HG02763 (cell line): ENCODE measurements around the gene ERICH6B.

Experiments used
- ATAC-seq: cut with Tn5 transposase; IDR thresholded peaks from one replicate; pipeline ENCODE4 v1.9.1; 2021; ENCODE audit warnings: mild to moderate bottlenecking, moderate library complexity; ENCODE audit not compliant: unreplicated experiment

The ERICH6B gene

DNA sequence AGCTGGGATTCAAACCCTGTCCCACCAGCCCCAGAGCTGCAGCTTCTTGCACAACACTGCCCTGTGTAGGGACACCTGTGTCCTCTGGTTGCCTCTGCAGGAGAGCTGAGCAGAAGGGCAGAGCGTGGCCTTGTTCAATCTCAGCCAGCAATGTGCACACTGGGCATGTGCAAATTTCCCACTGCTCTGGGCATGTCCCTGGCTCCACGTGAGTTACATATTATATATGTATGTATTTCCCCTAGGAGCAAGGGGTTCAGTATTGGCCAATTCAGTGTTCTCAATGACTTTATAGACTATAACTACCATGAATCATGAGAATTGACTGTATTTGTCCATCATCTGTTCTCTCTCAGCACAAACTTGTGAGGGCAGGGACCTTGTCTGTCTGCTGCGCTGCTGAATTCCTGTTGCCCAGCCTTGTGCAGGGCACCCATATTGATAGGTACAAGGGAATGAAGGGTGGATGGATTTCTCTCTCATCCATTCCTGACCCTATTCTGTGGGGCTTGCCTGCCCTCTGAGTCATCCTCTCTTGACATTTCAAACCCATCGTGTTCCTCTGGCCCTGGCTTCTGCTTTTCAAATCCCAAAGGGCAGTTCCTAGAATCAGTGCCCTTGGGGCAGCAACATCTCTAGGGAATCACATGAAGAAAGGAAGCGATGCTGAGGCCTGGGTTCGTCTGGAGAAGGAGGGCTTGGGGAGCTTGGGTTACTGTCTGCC lies 69.7 kb downstream of the ERICH6B start:
- no peak for ATAC-seq

DNA sequence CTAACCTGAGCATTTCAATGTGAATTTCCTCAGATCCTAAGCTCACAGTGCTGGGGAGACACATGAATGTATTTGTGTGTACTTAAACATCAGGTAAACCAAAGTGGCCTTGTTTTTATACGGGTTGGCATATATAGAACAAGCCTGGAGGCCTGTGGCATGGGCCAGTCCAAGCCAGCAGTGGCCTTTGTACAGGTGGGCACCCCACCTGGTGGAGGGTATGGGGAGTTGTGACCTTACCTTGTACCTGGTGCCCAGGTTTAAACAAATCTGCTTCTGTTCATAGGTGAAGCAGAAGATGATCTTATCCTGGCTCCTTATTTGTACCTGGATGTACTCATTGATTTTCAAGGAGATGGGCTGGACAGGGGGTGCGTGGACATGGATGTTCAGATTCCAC lies 71.0 kb downstream of the ERICH6B start:
- ATAC-seq, result no peak

DNA sequence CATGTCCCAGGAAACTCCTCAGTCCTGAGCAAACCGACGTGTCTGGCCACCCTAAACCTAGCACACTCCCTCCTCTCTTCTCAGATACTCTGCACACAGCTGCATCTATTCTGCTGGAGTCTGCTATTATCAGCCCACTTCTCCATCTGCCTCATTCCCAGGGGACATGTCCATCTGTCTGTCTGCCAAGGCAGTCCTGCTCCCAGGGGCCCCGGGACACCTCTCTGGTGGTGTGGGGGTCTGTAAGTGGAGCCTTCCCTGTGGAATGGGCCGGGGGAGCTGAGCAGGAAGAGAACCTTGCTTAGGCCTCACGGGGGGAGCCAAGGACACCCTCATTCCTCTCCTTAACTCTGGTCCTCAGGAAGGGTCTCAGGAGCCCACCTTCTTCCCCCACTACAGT lies 72.7 kb downstream of the ERICH6B start:
- no peak for ATAC-seq

DNA sequence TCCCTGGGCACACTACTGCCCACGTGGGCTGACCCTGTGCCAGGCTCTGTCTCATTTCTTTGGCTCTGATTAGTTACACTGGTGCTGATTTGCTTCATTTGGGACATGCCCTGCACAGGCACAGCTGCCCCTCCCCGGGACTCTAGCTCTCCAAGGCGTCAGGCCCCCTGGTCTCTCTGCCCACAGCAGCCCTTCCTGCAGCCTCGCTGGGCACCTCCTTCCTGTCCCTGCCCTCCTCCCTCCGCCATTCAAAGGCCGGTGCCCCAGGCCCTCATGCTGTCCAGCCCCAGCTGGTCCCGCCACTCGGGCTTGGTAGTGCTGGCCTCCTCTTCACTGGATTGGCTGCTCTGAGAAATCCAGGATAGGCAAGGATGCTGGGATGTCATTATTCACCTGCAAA lies 73.1 kb downstream of the ERICH6B start:
- no peak for ATAC-seq

DNA sequence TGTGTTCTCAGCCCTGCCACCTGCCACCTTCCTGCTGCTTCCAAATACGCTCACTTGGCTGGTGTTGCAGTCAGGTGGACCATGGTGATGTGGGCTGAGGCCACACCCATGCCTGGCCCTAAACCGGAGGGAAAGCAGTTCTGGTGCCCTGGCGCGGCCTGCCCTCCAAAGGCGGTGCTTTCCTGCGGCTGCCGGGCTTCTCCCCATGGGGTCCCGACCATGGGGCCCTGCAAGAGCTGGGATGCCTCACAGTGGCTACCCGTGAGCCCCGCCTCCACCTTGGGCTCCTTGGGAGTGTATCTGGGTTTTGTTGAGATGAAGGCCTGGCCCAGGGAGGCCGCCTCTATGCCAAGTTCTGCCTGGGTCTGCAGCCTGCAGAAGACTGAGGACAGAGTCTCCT lies 73.7 kb downstream of the ERICH6B start:
- no peak for ATAC-seq

DNA sequence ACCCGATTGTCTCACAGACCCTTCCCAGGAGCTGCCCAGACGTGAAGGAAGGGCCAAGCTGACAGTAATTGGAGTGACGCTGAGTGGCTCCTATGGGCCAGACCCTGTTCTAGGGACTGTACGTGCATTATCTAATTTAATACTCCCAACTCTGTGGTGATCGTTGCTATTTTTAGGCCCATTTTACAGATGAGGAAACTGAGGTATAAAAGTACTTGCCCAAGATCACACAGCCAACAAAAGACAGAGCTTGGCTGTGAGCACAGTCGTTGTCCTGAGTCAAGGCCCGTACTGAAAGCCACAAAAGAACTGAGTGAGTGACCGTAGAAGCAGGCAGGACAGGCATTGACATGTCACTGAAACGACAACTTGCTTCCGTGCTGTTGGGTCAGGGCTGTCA lies 74.7 kb downstream of the ERICH6B start:
- ATAC-seq, result no peak

DNA sequence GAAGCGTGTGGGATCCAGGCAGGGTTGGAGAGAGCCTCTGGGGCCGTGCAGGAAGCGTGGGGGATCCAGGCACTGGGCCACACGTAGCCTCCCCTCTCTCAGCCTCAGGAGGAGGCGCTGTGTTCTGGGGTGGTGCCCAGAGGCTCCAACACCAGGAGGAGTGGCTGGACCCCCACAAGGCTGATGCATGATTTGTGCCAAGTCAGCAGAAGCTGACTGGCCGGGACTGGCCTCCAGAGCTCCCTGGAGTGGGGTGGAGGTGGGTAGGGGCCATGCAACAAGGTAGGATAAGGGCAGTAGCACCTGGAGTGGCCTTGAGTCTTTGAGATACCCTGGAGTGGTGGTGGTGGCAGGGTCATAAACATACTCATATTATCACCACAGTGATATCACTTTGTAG lies 75.3 kb downstream of the ERICH6B start:
- ATAC-seq, result no peak

DNA sequence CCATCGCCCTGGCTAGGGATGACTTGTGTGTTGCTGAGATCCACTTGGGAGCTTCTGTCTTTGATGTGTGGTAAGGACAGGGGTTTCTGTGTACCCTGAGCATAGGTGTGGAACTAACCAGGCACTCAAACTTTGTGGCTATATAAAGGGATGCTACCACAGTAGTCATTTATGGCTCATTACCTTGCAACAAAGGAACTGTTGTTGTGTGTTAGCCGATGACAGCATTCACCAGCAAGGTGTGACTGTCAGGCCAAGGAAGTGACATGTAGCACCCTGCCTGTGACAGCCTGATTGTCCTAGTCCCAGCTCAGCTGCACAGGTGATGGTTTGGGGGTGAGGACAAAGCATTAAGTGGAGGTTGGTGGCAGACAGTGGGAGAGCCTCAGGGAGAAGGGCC lies 77.2 kb downstream of the ERICH6B start:
- no peak for ATAC-seq

DNA sequence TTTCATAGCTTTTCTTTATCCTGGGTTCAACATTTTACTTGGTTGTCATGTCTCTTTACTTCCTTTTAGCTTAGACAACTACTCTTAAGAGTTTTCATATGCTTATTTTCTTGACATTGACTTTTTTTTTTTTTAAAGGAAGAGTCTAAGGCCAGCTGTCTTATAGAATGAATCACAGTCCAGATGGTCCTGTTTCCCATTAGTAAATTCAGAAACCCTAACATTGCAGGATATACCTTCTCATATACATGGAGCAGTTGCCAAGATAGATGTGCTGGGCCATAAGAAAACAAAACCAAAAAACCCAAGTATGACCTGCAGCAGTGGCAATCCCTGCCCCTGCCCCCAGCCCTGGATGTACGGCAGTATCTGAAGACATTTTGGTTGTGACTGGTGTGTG lies 78.0 kb downstream of the ERICH6B start:
- no peak for ATAC-seq

DNA sequence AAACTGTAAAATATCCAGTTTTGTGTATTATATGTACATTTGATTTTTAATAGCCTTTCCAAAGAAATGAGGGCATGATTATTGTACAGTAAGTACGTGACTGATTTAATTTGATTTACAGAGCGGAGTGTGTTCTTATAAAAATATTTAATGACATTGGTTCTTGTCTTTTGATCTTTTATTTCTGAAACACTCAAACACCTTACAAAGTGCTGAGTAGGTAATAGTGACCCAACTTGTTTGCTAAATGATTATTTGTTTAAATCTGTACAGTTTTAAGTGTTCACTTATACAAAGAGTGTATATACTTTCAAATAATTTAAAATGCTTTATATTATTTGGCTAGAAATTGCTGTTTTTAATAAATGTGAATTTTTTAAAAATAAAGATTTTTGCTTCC lies 79.3 kb downstream of the ERICH6B start:
- ATAC-seq, result no peak

DNA sequence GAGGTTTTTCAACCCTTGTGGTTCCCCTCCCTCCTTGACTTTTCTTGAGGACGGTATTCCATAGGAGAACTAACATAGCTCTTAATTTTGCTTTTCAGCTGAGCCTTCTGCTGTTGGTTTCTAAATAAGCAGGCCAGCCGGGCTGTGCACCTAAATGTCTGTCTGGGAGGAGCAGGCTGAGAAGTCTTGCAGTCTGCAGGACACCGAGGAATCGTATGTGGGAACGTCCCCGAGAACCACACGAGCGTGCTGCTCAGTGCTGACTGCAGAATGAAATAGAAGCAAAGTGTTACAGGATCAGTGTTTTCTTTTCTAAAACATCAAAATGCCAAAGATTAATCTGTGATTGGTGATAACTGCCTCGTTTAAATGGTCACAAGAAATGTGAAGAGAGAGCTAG lies 80.9 kb downstream of the ERICH6B start:
- ATAC-seq, result no peak

DNA sequence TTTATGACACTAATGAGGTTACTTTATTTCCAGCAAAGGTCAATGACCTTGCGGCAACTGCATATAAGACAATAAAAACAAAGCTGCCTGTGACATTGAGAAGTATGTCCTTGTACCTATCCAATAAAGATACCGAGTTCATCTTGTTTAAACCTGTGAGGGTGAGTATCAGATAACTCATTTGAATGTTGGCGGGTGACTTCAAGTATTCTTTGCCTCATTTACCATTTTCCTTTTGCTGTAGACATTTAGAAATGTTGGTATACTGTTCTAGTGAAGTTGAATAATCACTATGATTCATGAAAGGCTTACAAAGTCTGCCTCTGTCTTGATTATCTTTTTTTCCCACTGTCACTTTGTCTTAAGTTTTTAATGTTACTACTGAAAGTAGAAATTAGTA lies 85.8 kb downstream of the ERICH6B start:
- ATAC-seq, result no peak

DNA sequence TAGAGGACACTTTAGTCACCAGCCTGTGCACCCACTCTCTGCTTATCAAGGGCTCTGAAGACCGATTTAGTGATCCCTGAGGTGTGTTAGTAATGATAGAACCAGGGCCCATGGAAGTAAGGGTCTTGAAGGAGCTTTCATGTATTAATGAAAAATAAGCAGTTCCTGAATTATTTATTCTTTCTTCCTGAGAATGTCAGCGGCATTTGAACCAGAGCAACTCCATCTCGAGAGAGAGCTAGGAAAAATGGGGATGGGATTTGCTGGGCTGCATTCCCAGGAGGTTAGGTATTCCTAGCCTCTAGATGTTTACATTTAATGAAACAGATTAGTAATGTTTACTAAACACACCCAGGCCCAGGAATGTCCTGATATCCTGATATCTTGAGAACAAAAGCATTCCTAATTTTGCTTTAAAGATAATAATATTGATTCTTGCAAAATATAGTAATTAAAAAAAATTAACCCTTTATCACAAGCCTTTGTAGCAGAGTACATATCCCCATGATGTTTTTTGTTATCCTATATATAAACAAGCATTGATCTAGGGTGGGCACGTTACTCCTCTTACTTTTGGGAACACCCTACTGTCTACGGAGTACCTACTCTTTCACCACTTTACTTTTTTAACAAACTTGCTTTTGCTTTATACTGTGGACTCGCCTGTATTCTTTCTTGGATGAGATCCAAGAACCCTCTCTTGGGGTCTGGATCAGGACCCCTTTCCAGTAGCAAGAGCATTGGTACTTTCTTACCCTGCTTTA lies 87.7 kb downstream of the ERICH6B start:
- no peak for ATAC-seq

DNA sequence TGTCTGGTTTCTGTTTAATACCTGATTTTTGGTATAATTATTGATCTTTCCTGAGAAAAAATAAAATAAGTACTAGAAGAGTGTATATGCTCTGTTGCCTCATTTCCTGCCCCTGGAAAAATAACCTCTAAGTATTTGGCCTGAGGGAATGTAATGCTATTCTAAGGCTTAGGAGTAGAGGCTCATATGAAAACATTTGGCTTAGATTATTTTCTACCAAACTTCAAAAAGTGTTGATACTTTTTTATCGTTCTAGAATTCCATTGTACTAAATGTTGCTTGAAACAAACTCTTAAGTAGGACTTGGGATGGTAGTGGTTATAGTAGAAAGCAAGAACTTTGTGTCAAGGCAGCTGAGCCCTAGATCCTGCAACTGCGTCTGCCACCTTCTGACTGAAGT lies 93.0 kb downstream of the ERICH6B start:
- ATAC-seq, result no peak

DNA sequence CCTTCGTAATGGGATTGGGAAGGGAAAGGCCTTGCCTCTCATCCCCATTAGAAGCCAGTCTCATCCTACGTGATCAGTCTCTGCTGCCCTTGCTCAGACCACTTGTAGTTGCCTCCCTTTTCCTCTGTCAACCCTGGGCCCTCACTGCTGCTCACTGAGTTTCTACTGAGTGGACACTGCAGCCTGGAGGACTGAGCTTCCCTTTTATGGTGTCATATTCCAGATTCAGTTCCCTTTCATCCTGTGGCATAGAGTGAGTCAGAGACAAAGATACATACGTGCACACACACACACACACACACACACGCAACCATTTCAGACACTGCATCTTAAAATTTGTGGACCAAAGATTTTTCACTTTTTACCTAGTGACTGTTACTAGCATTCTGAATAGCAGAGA lies 94.2 kb downstream of the ERICH6B start:
- no peak for ATAC-seq

DNA sequence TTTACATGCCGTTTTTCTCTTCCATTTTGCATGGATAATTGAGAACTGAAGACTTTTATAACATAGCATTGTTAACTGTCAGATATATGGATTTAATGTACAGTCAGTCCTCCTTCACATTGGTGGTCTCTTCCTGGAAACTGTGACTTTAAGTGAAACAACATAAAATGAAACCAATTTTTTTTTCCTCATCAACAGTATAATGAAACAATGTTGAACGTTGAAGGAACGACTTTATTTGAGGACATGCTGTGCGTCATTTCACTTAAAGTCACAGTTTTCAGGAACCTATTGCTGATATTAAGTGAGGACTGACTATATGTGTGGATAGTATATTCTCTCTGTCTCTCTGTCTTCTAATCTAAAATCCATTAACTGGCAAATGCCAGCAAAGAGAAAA lies 96.0 kb downstream of the ERICH6B start:
- ATAC-seq, result no peak

DNA sequence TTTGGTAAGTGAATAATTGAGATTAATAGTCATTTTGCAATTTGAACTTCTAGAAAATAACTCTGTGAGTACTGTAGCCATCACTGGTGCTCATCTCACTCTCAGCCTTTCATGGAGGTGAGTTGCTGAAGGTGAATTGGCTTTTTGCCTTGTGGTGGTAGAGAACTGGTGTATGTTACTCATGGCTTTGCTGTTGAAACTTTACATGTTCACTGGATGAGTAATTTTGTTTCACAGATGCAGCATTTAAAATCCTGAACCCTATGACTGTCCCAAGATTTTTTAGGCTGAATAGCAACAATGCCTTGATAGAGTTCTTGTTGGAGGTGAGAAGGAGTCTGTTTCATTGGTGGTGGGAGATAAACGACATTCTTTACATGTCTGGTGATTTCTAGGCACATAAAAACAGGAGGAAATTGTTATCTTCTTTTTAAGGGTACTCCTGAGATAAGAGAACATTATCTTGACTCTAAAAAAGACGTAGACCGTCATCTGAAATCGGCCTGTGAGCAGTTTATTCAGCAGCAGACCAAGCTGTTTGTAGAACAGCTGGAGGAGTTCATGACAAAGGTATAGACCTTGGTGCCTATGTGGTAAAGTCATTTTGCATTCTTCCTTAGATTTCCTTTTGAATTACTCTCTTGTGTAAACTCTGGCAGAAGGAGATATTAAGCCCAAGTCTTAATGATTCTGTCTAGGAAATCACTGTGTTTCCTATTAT lies 96.9 kb downstream of the ERICH6B start:
- no peak for ATAC-seq

DNA sequence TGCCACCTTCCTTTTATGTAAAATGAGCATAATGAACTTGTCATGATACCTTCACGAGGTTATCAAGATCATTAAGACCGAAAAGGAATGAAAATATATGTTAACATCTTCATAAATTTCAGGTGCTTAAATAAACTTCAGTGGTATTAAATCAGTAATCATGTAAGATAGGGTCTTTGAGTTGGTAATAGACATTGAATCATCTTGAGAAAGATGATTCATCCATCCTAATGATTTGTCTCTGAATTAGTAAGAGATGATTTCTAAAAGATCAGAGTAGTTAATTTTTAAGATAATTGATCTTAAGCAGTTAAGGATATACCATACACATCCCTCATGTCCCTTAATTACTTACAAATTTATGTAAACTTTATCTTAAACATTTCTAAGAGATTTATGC lies 98.8 kb downstream of the ERICH6B start:
- no peak for ATAC-seq

DNA sequence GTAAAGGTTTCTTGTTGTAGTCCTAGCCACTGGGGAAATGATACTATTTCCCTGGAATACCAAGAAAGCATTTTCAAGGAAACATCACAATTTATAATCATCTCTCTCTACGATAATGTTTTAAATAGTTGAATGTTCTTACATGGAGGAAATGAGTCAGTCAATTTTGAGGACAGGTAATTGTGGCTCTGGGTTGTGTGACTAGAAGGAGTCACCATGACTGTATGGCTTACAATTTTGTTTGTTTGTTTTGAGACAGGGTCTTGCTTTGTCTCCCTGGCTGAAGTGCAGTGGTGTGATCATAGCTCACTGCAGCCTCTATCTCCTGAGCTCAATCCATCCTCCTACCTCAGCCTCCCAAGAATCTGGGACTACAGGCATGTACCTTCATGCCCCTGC lies 103.4 kb downstream of the ERICH6B start:
- ATAC-seq, result no peak

DNA sequence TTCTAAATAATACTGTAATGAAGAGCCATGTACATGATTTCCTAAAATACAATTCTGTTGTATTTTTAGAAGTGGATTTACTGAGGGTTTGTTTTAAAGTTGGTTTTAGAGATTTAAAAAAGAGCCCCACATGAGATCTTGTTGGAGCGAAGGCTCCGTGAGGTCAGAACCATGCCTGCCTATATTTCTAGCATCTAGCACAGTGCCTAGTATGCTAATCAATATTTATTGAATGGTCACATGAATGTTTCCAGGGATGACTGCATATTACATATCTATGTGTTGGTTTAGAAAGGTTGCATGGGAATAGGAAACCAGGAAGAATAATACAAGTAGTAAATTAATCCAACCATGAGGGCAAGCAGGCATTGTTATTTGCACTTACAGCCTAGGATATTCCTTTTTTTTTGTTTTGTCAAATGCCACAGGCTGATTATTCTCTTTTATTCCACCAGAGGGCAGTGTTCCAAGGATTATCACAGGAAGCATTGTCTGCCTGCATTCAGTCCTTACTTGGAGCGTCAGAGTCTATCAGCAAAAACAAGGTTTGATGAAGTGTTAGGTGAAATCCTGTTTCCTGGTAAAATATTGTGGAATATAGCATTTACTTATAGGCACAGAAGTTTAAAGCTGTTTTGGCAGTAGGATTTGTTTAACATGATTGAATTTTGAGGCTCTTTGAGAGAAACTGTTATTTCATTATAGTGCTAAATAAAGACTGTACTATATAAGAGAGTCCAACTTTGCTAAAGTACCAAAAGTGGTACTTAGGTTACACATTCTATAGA lies 104.0 kb downstream of the ERICH6B start:
- no peak for ATAC-seq

DNA sequence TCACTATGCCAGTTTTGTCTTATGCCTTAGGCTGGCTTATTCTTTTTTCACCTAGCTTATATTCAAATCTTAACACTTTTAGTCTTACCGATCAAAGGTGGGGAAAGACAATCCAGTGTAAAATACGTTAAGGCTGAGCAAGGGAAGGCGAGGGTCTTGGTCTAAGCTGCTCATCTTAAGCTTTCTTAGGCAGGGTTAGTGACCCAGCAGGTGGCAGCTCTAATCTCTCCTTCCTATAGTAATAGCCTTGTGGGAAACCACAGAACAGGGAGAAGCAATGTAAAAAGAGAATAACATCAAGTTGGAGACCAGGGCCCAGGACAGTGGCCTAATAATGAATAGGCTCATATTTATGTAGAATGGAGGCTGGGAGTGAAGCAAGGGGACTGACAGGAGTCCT lies 104.9 kb downstream of the ERICH6B start:
- ATAC-seq, result no peak
